Loucy (cell line): ENCODE results near the gene DENND4A.
"Not testable (repeated sequence)": the region's sequence is repeated elsewhere in the genome, so short reads cannot be mapped to it uniquely, and the experiment has no call there.

Experiments
- H2AFZ ChIP-seq: fragments of 200-600 bp; sonication (generic); 2 replicates; pipeline ENCODE4 v1.6.0; 2016; ENCODE audit warnings: antibody characterized with exemption, mild to moderate bottlenecking, low read length, moderate library complexity
- H3F3A ChIP-seq: fragments of 200-600 bp; 2 replicates; pipeline ENCODE4 v1.6.0; 2016; ENCODE audit warnings: antibody characterized with exemption, low read depth, mild to moderate bottlenecking
- H3K27me3 ChIP-seq: fragments of 200-600 bp; sonication (generic); 2 replicates; pipeline ENCODE4 v1.6.1; 2014; ENCODE audit warnings: low read length, mild to moderate bottlenecking; ENCODE audit not compliant: insufficient read depth, poor library complexity, severe bottlenecking
- H3K36me3 ChIP-seq: fragments of 200-600 bp; sonication (generic); 2 replicates; pipeline ENCODE4 v1.6.1; 2016; ENCODE audit warnings: low read length; ENCODE audit not compliant: insufficient read depth
- H3K4me1 ChIP-seq: fragments of 200-600 bp; sonication (generic); 2 replicates; pipeline ENCODE4 v1.5.1; 2014; ENCODE audit warnings: low read length, mild to moderate bottlenecking; ENCODE audit not compliant: insufficient read depth, poor library complexity, severe bottlenecking
- H3K4me2 ChIP-seq: fragments of 200-600 bp; sonication (generic); 2 replicates; pipeline ENCODE4 v1.6.0; 2014; ENCODE audit warnings: antibody characterized with exemption, low read length, low read depth, mild to moderate bottlenecking; ENCODE audit not compliant: poor library complexity, severe bottlenecking
- H3K4me3 ChIP-seq: fragments of 200-600 bp; sonication (generic); 2 replicates; pipeline ENCODE4 v1.5.1; 2014; ENCODE audit warnings: low read length, mild to moderate bottlenecking, mixed read lengths; ENCODE audit not compliant: poor library complexity, severe bottlenecking
- H3K79me2 ChIP-seq: fragments of 200-600 bp; sonication (generic); 2 replicates; pipeline ENCODE4 v1.6.1; 2014; ENCODE audit warnings: low read length; ENCODE audit not compliant: insufficient read depth
- H3K9ac ChIP-seq: fragments of 200-600 bp; sonication (generic); 2 replicates; pipeline ENCODE4 v1.6.0; 2014; ENCODE audit warnings: mild to moderate bottlenecking, low read depth, low read length, moderate library complexity; ENCODE audit not compliant: poor library complexity, severe bottlenecking
- H3K9me2 ChIP-seq: fragments of 200-600 bp; sonication (generic); replicated peaks from 2 replicates; pipeline ENCODE4 v1.6.1; 2016; ENCODE audit warnings: low read depth, low read length, mixed read lengths
- H3K9me3 ChIP-seq: fragments of 200-600 bp; sonication (generic); 2 replicates; pipeline ENCODE4 v1.6.1; 2014; ENCODE audit warnings: mild to moderate bottlenecking, antibody characterized with exemption, low read length, low read depth; ENCODE audit not compliant: insufficient read depth
- H4K20me1 ChIP-seq: fragments of 200-600 bp; sonication (generic); 2 replicates; pipeline ENCODE4 v1.6.0; 2014; ENCODE audit warnings: antibody characterized with exemption, low read length, mild to moderate bottlenecking; ENCODE audit not compliant: insufficient read depth, poor library complexity, severe bottlenecking
- EZH2phosphoT487 ChIP-seq: fragments of 200-600 bp; IDR thresholded peaks from 2 replicates; pipeline ENCODE4 v1.6.1; 2018; ENCODE audit warnings: antibody characterized with exemption, mild to moderate bottlenecking, moderate library complexity, borderline replicate concordance
- TF ChIP-seq, protein P1 (sequence below): fragments of 200-600 bp; sonication (generic); conservative IDR thresholded peaks from 2 replicates; pipeline ENCODE4 v1.5.1; 2014; ENCODE audit warnings: mild to moderate bottlenecking, antibody characterized with exemption, low read length

Gene DENND4A

DNA sequence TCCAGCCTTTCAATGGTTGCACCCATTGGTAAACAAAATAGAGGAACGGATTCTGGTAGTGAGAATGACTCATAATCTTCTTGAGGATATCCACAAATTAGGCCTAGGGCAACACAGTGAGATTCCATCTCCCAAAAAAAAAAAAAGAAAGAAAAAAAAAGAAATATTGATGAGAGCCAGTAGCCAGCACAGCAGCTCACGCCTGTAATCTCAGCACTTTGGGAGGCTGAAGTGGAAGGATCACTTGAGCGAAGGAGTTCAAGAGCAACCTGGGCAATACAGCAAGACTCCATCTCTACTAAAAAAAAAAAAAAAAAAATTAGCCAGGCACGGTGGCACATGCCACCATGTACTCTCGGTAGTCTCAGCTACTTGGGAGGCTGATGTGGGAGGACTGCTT lies 51.9 kb downstream of the DENND4A start:
- TF ChIP-seq EZH2phosphoT487: no peak
- TF ChIP-seq, protein P1, sequence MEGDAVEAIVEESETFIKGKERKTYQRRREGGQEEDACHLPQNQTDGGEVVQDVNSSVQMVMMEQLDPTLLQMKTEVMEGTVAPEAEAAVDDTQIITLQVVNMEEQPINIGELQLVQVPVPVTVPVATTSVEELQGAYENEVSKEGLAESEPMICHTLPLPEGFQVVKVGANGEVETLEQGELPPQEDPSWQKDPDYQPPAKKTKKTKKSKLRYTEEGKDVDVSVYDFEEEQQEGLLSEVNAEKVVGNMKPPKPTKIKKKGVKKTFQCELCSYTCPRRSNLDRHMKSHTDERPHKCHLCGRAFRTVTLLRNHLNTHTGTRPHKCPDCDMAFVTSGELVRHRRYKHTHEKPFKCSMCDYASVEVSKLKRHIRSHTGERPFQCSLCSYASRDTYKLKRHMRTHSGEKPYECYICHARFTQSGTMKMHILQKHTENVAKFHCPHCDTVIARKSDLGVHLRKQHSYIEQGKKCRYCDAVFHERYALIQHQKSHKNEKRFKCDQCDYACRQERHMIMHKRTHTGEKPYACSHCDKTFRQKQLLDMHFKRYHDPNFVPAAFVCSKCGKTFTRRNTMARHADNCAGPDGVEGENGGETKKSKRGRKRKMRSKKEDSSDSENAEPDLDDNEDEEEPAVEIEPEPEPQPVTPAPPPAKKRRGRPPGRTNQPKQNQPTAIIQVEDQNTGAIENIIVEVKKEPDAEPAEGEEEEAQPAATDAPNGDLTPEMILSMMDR: no peak
- H3K4me3 ChIP-seq: no peak overlapping the region
- H2AFZ ChIP-seq: no peak overlapping the region
- no peaks in the 10 kb centered on the region for H3F3A ChIP-seq
- no peaks in the 10 kb centered on the region for H3K9me2 ChIP-seq
- no peaks in the 10 kb centered on the region for H3K79me2 ChIP-seq
- H3K9me3 ChIP-seq: no peaks in the 10 kb centered on the region
- H4K20me1 ChIP-seq: no peaks in the 10 kb centered on the region
- no peak overlapping the region for H3K4me2 ChIP-seq
- no peaks in the 10 kb centered on the region for H3K4me1 ChIP-seq
- H3K9ac ChIP-seq: no peak overlapping the region
- H3K27me3 ChIP-seq: no peaks in the 10 kb centered on the region
- no peaks in the 10 kb centered on the region for H3K36me3 ChIP-seq

GRCh38 chr15:65738649-65739048 lies 53.4 kb downstream of the DENND4A start:
- TF ChIP-seq EZH2phosphoT487: no peak
- TF ChIP-seq, protein P1: no peak
- Histone ChIP-seq H3K36me3 (no peaks in the 10 kb centered on the region), H3K79me2 (no peaks in the 10 kb centered on the region)

DNA sequence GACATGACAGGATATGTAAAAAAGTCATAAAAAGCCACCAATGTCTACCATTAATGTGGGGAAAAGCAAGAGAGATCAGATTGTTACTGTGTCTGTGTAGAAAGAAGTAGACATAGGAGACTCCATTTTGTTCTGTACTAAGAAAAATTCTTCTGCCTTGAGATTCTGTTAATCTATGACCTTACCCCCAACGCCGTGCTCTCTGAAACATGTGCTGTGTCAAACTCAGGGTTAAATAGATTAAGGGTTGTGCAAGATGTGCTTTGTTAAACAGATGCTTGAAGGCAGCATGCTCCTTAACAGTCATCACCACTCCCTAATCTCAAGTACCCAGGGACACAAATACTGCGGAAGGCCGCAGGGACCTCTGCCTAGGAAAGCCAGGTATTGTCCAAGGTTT lies 58.5 kb downstream of the DENND4A start:
- H3K79me2 ChIP-seq, H3K4me2 ChIP-seq, H3K9me2 ChIP-seq, H3K27me3 ChIP-seq, H3K4me3 ChIP-seq, H3K9me3 ChIP-seq, H4K20me1 ChIP-seq, H3K9ac ChIP-seq, H3K4me1 ChIP-seq, H3K36me3 ChIP-seq, H2AFZ ChIP-seq, H3F3A ChIP-seq: not testable (repeated sequence)

More at GRCh38 chr15:65738649-65739048, 53.4 kb downstream of the DENND4A start:
- no peak overlapping the region for H3K9ac ChIP-seq
- H3K27me3 ChIP-seq: no peaks in the 10 kb centered on the region
- H3K4me2 ChIP-seq: no peak overlapping the region
- H3F3A ChIP-seq: no peaks in the 10 kb centered on the region
- H3K9me2 ChIP-seq: no peaks in the 10 kb centered on the region
- no peak overlapping the region for H3K4me3 ChIP-seq
- no peaks in the 10 kb centered on the region for H3K9me3 ChIP-seq
- no peaks in the 10 kb centered on the region for H4K20me1 ChIP-seq
- H2AFZ ChIP-seq: no peak overlapping the region
- no peaks in the 10 kb centered on the region for H3K4me1 ChIP-seq

DNA sequence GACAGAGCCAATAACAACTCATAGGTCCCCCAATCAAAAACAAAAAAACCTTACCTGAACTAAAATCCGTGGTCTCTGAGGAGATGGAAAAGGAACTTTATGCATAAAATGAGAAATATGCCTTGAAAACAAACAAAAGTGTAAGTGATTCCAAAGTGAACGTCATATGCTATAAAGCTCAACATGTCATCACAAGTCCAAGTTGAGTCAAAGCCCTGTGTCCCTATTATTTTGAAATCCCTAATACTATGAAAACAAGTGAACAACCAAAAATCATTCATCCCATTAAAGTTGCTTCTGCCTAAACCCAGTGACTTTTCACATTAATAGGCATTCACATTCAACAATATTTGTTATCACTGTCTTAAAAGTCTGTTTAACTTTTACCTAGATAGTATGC lies 59.4 kb downstream of the DENND4A start:
- no peak overlapping the region for H3K9ac ChIP-seq
- H3K36me3 ChIP-seq: no peaks in the 10 kb centered on the region
- no peaks in the 10 kb centered on the region for H4K20me1 ChIP-seq
- H3K9me2 ChIP-seq: no peaks in the 10 kb centered on the region
- no peaks in the 10 kb centered on the region for H3K27me3 ChIP-seq
- no peaks in the 10 kb centered on the region for H3K9me3 ChIP-seq
- no peak overlapping the region for H3K4me2 ChIP-seq
- no peaks in the 10 kb centered on the region for H3K79me2 ChIP-seq
- H3K4me1 ChIP-seq: no peaks in the 10 kb centered on the region
- H3F3A ChIP-seq: no peaks in the 10 kb centered on the region
- H2AFZ ChIP-seq: no peak overlapping the region
- no peak overlapping the region for H3K4me3 ChIP-seq
- no peak for TF ChIP-seq EZH2phosphoT487
- TF ChIP-seq, protein P1: no peak
